ENCODE data around the gene C3orf22.

The C3orf22 gene

DNA sequence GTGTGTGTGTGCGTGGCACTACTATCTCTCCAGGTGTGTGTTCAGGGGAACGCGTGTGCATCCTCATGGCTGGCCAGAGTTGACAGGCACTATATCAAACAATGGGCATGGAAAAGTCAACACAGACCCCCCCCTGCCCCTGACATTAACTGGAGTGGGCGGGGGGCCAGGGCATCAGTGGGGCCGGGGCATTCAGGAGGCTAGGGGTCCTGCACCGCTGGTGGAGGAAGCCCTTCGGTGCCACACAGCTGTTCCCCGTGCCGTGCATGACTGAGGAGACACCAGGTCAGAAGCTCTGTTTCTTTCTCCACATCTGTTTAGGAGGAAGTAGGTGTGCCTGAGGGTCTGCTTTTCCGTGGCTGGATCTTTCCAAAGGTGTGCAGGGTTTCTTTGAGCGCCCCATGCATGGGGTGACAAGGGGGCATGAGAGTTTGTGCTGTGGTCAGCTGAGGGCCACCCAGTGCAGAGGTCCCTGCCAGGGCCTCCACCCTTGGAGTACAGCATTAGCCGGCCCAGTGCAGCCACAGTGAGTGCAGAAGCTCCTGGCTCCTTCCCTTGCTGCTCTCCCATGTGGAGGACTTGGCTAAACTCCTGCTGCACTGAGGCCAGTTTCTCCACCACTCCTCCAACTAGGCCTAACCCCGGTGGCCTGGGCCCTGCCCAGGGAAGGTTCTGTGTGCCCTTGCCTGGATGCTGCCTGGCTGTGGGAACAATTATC, 7.5 kb downstream of the C3orf22 start:
- Mint-ChIP-seq H3K9me3 (no peaks in the 10 kb centered on the region), H3K27me3 (peaks cover 2% of the 10 kb centered on the region), H3K27ac (no peak overlapping the region), H3K4me1 (no peaks in the 10 kb centered on the region), H3K4me3 (no peak overlapping the region), H3K36me3 (ENCODE audit: low read depth) (no peaks in the 10 kb centered on the region)
- DNase-seq (no peak), ATAC-seq (no peak)

DNA sequence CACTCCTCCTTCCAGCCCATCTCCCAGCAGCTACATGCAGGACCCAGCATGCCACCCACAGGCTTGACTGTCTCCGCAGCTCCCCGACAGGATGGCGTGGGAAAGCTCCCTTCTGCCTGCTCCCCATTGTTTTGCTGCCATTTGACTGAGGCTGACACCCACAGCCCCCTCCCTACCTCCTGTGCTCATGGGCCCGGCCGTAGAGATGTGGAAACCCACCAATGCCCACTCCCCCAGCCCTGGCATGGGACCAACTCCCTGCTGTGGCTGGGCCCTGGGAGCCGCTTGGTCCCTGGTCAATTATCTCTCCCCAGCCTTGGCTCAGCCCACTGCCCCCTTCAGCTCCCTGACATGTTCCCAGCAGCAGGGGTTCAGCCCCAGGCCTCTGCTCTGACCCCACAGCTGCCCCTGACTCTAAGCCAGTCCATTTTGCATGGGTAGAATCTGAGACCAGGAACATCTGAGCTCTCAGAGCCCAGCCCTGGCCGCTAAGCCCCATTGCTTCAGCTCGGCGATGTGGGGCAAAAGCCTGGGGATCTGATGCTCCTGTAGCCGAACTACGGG, 8.2 kb downstream of the C3orf22 start:
- peaks cover 2% of the 10 kb centered on the region for H3K27me3 Mint-ChIP-seq
- H3K27ac Mint-ChIP-seq: no peak overlapping the region
- H3K4me1 Mint-ChIP-seq: no peaks in the 10 kb centered on the region
- no peak for ATAC-seq
- DNase-seq: no peak
- no peaks in the 10 kb centered on the region for H3K9me3 Mint-ChIP-seq
- H3K4me3 Mint-ChIP-seq: no peak overlapping the region
- no peaks in the 10 kb centered on the region for H3K36me3 Mint-ChIP-seq (ENCODE audit: low read depth)

DNA sequence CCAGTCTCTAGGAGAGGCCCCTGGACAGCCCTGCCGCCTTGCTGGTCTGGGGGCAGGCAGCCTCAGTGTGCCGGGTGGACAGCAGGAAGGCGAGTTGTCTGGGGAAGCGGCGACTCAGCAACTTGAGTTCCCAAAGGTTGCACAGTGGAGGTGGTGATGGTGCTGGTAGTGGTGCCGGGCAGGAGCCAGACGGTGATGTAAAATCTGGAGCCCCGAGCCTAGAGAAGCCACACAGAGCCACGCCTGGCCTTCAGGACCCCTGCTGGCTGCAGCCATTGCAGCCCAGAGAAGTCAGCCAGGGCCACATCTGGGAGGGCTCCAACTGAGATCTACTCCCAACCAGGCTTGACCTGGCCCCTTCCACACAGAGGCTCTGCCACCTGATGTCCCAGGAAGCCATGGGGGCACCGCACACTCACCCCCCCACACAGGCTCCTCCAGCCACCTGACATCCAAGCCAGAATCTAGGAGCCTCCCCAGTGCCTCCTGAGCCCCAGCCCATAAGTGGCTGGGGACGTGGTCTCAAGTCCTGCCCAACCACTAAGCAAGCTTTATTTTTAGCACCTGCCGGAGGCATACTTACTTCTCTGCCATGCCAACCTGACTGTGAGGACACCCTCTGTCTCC, 8.8 kb downstream of the C3orf22 start:
- Mint-ChIP-seq H3K9me3 (no peaks in the 10 kb centered on the region), H3K27ac (no peak overlapping the region), H3K27me3 (peaks cover 2% of the 10 kb centered on the region), H3K4me3 (no peak overlapping the region), H3K4me1 (no peaks in the 10 kb centered on the region), H3K36me3 (ENCODE audit: low read depth) (no peaks in the 10 kb centered on the region)
- DNase-seq: no peak
- no peak for ATAC-seq

DNA sequence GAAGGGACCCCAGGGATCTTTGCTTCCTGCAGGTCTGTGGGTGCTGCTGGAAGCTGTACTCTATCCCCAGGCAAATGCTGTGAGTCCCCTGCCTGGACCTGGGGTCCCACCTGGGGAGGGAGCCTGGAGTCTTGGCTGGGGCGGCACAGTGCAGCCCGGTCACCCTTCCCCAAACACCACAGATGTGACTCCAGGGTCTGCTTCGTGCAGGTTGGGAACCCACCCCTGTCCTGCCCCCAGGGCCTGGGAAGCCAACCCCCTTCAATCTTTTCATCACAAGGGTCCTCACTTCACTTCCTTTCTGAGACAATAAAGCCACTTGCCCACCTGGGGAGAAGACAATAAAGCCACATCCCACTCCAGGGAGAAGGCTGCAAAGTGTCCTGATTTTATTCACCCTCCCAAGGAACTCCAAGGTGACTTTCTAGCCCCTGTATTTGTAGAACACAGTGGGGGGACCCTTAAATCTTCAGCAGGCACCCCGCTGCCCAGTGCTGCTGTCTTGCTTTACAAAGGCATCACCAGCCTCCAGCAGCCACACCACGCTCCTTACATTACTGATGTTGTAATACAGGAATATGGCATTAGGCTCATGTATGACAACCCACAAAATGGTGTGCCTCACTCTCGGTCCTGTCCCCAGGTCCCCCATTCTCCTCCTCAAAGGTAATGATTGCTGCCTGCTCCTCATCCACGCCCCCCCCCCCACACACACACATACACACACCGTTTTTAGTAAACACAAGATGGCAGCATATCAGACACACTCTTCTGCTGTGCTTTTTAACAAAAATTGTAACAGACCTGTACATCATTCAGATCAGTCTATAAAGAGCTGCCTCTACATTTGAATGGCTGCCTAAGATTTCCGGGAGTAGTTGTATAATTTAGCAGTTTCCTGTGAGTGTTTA, 9.9 kb downstream of the C3orf22 start:
- Mint-ChIP-seq H3K27me3 (peaks cover 2% of the 10 kb centered on the region), H3K36me3 (ENCODE audit: low read depth) (no peaks in the 10 kb centered on the region), H3K4me3 (no peak overlapping the region), H3K4me1 (no peaks in the 10 kb centered on the region), H3K27ac (no peak overlapping the region), H3K9me3 (no peaks in the 10 kb centered on the region)
- ATAC-seq (no peak), DNase-seq (no peak)

DNA sequence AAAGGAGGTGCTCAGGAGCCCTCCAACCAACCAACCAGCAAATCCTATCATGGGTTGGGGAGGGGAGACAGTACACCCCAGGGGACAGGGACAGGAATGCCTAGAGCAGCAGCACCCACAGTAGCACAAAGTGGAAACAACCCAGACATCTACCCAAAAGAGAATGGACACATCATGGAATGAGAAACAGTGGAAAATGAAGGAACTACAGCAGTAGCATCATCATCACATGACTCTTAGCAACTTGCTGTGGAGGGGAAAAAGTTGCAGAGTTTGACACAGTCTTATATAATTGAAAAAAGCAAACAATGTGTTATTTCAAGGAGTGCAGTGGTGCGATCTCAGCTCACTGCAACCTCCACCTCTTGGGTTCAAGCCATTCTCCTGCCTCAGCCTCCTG, 11.0 kb downstream of the C3orf22 start:
- no peak overlapping the region for H3K4me3 Mint-ChIP-seq
- no peaks in the 10 kb centered on the region for H3K9me3 Mint-ChIP-seq
- no peak overlapping the region for H3K27ac Mint-ChIP-seq
- H3K27me3 Mint-ChIP-seq: peaks cover 2% of the 10 kb centered on the region
- no peaks in the 10 kb centered on the region for H3K4me1 Mint-ChIP-seq
- H3K36me3 Mint-ChIP-seq (ENCODE audit: low read depth): no peaks in the 10 kb centered on the region
- ATAC-seq: no peak
- no peak for DNase-seq

DNA sequence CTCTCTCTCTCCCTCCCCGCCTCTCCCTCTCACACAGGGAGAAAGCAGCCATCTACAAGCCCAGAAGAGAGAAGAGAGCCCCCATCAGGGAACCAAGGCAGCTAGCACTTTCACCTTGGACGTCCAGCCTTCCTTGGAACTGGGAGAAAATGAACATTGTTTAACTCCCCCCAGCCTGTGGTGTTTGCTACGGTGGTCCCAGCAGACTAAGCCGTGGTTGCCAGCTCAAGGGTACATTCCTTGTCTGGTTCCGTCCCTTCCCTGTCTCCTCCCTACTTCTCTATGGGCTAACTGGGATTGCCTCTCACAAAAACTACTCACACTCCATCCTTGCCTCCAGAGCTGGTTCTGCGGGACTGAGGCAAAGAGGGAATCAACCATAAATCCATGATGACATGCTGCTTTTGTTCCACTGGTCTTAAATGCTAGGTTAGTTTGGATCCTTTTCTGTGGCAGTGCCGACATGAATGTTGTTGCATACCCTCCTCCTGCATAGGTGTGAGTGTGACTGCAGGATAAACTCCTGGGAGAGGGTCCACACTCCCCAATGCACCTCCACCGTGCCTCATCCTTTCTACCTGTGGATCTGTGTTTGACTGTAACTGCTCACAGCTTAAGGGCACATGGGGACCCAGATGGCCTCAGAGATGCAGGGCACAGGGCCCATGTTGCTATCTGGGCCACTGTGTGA, 12.0 kb downstream of the C3orf22 start:
- peaks cover 2% of the 10 kb centered on the region for H3K27me3 Mint-ChIP-seq
- H3K4me1 Mint-ChIP-seq: no peaks in the 10 kb centered on the region
- no peak overlapping the region for H3K4me3 Mint-ChIP-seq
- no peaks in the 10 kb centered on the region for H3K9me3 Mint-ChIP-seq
- no peaks in the 10 kb centered on the region for H3K36me3 Mint-ChIP-seq (ENCODE audit: low read depth)
- no peak for DNase-seq
- H3K27ac Mint-ChIP-seq: no peak overlapping the region
- ATAC-seq: no peak

DNA sequence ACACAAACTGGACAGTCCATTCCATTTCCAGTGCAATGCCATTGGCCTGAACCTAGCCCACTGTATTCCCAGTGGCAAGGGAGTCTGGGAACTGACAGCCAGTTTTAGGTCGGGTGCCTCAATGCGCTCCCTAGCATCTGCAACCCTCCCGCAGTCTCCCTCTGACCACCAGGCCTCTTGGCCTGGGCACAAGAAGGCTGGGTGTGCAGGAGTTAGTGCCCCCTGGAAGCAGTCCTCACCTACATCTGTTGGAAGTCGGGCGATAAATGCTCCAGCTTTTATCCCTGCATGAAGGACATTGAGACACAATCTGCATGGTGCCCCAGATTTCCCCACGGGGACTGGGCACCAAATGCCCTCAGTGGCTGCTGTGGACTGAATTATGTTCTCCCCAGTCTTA, 12.7 kb downstream of the C3orf22 start:
- ATAC-seq: no peak
- H3K27ac Mint-ChIP-seq: no peak overlapping the region
- no peak overlapping the region for H3K4me3 Mint-ChIP-seq
- H3K36me3 Mint-ChIP-seq (ENCODE audit: low read depth): no peaks in the 10 kb centered on the region
- no peak for DNase-seq
- no peaks in the 10 kb centered on the region for H3K9me3 Mint-ChIP-seq
- H3K4me1 Mint-ChIP-seq: no peaks in the 10 kb centered on the region
- H3K27me3 Mint-ChIP-seq: peaks cover 2% of the 10 kb centered on the region

DNA sequence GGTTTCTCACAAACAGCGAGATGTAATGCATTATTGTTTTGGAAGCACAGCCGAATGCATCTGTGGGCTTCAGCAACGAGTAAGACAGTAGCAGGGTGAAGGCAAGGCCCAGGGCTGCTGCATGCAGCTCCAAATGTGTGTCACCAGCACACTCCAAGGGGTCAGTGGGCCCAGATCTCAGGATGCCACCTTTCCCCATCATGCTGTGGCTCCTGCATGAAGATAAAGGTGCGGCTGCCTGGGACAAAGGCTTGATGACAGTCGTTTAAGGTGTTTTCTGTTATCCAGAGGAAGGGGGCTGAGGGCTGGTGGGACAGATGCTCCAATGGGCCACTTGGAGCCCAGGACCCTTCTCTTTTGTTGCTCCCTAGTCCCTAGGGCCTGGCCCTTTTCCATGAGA, 13.2 kb downstream of the C3orf22 start:
- H3K4me3 Mint-ChIP-seq: no peak overlapping the region
- DNase-seq (no peak), ATAC-seq (no peak)
- no peaks in the 10 kb centered on the region for H3K36me3 Mint-ChIP-seq (ENCODE audit: low read depth)
- H3K27ac Mint-ChIP-seq: no peak overlapping the region
- H3K9me3 Mint-ChIP-seq: no peaks in the 10 kb centered on the region
- H3K27me3 Mint-ChIP-seq: peaks cover 2% of the 10 kb centered on the region
- peaks cover 4% of the 10 kb centered on the region for H3K4me1 Mint-ChIP-seq

DNA sequence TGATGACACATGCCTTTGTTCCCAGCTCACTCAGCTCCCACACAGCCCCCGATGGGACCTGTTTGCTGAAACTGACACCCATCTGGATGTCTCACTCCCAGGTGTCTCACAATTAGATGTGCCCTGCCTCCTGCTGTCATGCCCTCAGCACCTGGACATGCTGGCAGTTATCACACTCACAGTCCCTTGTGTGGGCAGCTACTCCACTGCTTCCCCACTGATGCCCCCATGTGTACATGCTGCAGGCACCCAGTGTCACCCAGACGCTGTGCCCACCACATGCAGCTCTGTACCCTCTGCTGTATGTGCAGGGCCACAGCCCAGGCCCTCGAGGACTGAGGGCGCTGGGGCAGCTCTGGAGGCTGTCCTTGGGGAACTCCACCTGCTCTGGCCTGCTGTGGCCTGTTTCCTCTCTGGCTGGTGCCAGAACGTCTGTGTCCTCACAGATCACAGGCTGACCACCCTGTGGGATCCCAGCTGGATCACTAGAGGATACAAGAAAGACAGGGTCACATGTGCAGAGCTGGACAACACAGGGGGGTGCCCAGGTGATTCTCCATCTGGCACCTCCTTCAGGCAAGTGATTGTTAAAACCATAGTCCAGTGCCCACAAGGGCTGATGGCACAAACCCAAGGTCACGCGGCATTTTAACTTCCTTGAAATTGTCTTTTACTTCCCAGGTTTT, 14.0 kb downstream of the C3orf22 start:
- DNase-seq (no peak), ATAC-seq (no peak)
- no peak overlapping the region for H3K4me3 Mint-ChIP-seq
- peaks cover 7% of the 10 kb centered on the region for H3K27me3 Mint-ChIP-seq
- peaks cover 5% of the 10 kb centered on the region for H3K4me1 Mint-ChIP-seq
- H3K36me3 Mint-ChIP-seq (ENCODE audit: low read depth): no peaks in the 10 kb centered on the region
- H3K9me3 Mint-ChIP-seq: peaks cover 4% of the 10 kb centered on the region
- no peak overlapping the region for H3K27ac Mint-ChIP-seq

DNA sequence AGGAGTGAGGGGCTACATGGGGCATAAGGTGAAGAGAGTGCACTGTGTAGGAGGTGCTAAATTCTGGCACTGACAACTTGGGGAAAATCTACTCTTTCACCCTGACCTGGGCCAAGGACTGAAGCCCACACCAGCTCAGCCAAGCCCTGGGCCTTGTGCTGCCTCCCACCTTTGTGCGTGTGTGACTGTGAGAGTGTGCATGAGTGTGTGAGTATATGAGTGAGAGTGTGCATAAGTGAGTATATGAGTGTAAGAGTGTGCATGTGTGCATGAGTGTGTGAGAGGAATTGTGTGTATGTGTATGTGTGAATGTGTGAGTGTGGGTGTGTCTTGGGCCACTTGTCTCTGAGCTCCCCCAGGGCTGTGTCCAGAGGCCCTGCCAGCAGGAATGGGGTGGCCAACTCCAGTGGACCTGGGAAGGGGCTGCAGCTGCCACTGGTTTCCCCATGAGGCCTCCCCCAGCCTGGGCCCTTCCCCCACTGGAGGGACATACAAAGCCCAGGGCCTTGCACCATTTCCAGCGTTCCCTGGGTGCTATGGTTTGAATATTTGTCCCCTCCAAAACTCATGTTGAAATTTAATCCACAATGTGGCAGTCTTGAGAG, 15.2 kb downstream of the C3orf22 start:
- H3K27ac Mint-ChIP-seq: no peak overlapping the region
- peaks cover 5% of the 10 kb centered on the region for H3K4me1 Mint-ChIP-seq
- ATAC-seq (no peak), DNase-seq (no peak)
- H3K4me3 Mint-ChIP-seq: no peak overlapping the region
- peaks cover 7% of the 10 kb centered on the region for H3K27me3 Mint-ChIP-seq
- H3K36me3 Mint-ChIP-seq (ENCODE audit: low read depth): no peaks in the 10 kb centered on the region
- peaks cover 4% of the 10 kb centered on the region for H3K9me3 Mint-ChIP-seq

DNA sequence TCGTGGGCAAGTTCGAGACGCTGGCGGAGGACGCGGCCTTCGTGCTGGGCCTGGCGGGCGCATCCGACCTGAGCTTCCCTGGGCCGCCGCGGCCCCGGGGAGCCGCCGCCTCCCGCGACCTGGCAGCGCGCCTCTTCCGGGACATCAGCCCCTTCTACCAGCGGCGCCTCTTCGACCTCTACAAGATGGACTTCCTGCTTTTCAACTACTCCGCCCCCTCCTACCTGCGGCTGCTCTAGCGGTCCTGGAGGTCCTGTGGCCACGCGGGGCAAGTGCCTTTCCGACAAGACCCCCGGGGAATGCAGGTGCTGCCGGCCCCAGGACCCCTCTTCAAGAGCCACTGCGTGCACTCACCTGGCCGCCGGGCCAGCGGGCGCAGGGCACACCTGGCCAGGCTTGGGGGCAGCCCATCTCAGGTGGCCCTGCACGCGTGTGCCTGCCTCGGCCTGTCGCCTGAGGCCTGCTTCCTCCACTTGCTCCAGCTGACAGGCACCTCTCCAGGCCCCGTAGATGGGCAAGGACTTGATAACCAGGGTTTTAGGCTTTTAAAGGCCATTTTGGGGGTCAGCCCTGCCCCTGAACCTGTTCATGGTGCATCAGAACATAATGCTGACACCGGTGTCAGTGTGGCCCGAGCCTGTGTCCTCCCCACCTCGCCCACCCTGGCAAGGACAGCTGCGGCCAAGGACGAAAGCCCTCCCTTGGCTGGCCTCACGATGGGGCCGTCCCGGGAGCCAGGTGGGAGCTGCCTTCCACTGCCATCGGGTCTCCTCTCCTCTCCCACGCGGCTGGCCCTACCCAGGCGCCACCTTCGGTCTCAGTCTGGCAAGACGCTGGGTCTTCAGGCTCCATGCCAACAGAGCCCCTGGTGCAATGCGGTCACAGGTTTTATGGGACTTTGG, 16.1 kb downstream of the C3orf22 start:
- Mint-ChIP-seq H3K4me3 (no peak overlapping the region), H3K9me3 (peaks cover 4% of the 10 kb centered on the region), H3K36me3 (ENCODE audit: low read depth) (no peaks in the 10 kb centered on the region), H3K27ac (no peak overlapping the region), H3K4me1 (peaks cover 5% of the 10 kb centered on the region), H3K27me3 (peaks cover 5% of the 10 kb centered on the region)
- no peak for ATAC-seq
- no peak for DNase-seq

DNA sequence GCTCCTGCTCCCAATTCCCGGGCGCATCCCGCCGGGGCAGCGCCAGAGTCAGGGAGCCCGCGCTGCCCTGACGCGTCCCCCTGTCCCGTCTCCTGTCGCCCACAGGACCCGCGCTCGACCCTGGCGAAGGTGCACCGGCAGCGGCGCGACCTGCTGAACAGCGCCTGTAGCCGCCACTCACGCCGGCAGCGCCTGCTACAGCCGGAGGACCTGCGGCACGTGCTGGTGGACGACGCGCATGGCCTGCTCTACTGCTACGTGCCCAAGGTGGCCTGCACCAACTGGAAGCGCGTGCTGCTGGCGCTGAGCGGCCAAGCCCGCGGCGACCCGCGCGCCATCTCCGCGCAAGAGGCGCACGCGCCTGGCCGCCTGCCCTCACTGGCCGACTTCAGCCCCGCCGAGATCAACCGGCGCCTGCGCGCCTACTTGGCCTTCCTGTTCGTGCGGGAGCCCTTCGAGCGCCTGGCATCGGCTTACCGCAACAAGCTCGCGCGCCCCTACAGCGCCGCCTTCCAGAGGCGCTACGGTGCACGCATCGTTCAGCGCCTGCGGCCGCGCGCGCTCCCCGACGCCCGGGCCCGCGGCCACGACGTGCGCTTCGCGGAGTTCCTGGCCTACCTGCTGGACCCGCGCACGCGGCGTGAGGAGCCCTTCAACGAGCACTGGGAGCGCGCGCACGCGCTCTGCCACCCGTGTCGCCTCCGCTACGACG, 16.9 kb downstream of the C3orf22 start:
- H3K4me1 Mint-ChIP-seq: peaks cover 5% of the 10 kb centered on the region
- DNase-seq (no peak), ATAC-seq (no peak)
- no peak overlapping the region for H3K4me3 Mint-ChIP-seq
- no peak overlapping the region for H3K27ac Mint-ChIP-seq
- peaks cover 4% of the 10 kb centered on the region for H3K9me3 Mint-ChIP-seq
- no peaks in the 10 kb centered on the region for H3K36me3 Mint-ChIP-seq (ENCODE audit: low read depth)
- H3K27me3 Mint-ChIP-seq: peaks cover 5% of the 10 kb centered on the region

Data from activated naive CD8-positive, alpha-beta T cell treated with anti-CD3 and anti-CD28 coated beads, Interleukin-2, amount 50 U/mL, for 24 hours (primary cell).